Spleen (tissue), 11 donors: Measurements from ENCODE around the gene GMFB. TPM values are rescaled to one million over a fixed set of nuclear protein-coding genes. Genes with fewer than 3 reads are reported as not detected.

ENCODE experiments used
- DNase-seq: peaks from one replicate; pipeline ENCODE4 v3.0.0-alpha.2; 2020
- H3K27ac ChIP-seq, 8 donors: fragments of 200-600 bp; sonication (generic) in 7 of 8; 1 replicate in 4 of 8; 2 replicates in 4 of 8; pipeline versions ENCODE4 v1.5.0 to v1.8.0; 2016 to 2021; ENCODE audit warnings: inconsistent platforms in 4 of 8, mild to moderate bottlenecking in 4 of 8, moderate library complexity in 1 of 8
- H3K27me3 ChIP-seq, 7 donors: fragments of 200-600 bp; sonication (generic) in 6 of 7; replicated peaks in 1 of 7; 1 replicate in 4 of 7; 2 replicates in 3 of 7; pipeline versions ENCODE4 v1.5.0 to v1.8.0; 2016 to 2021; ENCODE audit warnings: inconsistent platforms in 3 of 7, mild to moderate bottlenecking in 1 of 7
- H3K36me3 ChIP-seq, 6 donors: fragments of 200-600 bp; sonication (generic) in 5 of 6; 1 replicate in 4 of 6; 2 replicates in 2 of 6; pipeline versions ENCODE4 v1.5.0 to v1.8.0; 2016 to 2021; ENCODE audit warnings: inconsistent platforms in 2 of 6
- H3K4me1 ChIP-seq, 6 donors: fragments of 200-600 bp; sonication (generic) in 5 of 6; 1 replicate in 3 of 6; 2 replicates in 3 of 6; pipeline versions ENCODE4 v1.5.0 to v1.8.0; 2016 to 2021; ENCODE audit warnings: inconsistent platforms in 3 of 6
- H3K4me3 ChIP-seq, 8 donors: fragments of 200-600 bp; sonication (generic) in 7 of 8; 1 replicate in 4 of 8; 2 replicates in 4 of 8; pipeline versions ENCODE4 v1.5.0 to v1.8.0; 2016 to 2021; ENCODE audit warnings: inconsistent platforms in 4 of 8, mild to moderate bottlenecking in 4 of 8, moderate library complexity in 2 of 8
- H3K9me3 ChIP-seq, 8 donors: fragments of 200-600 bp; sonication (generic) in 7 of 8; 1 replicate in 4 of 8; 2 replicates in 4 of 8; pipeline versions ENCODE4 v1.5.0 to v1.8.0; 2016 to 2021; ENCODE audit warnings: inconsistent platforms in 4 of 8
- CTCF ChIP-seq, 11 experiments: fragments of 200-600 bp in 7 of 11; fragments of 450-650 bp in 4 of 11; sonication (generic) in 4 of 11; IDR thresholded peaks in 8 of 11; conservative IDR thresholded peaks in 3 of 11; 1 replicate in 7 of 11; 2 replicates in 4 of 11; pipeline versions ENCODE4 v1.4.0 to v1.8.0; 2016 to 2021; ENCODE audit warnings: antibody characterized with exemption in 11 of 11, inconsistent platforms in 4 of 11, mild to moderate bottlenecking in 1 of 11
- WGBS, 5 donors: extraction: QIAGEN DNeasy Blood & Tissue Kit in 3 of 5; methylation state at CpG; one replicate each; pipeline versions ENCODE4 v1.1.5 to v1.1.7; 2013 to 2018; 5-methylcytosine and 5-hydroxymethylcytosine counted together
- intact Hi-C: fragments of 100-400 bp; cut with DNase I; formaldehyde crosslinking; loops from one replicate; pipeline ENCODE4 v1.15.0; 2023; ENCODE audit warnings: low total_unique reads
- polyA plus RNA-seq, 3 donors: library from polyadenylated mRNA; stranded (reverse); fragments of 200-250 nt; gene quantifications; one replicate each; pipeline ENCODE4 v1.2.1, GENCODE V29; 2013
- total RNA-seq, 7 donors: library from RNA; depleted of rRNA in 3 of 7; stranded (reverse); fragments of >200 nt in 3 of 7; fragmentation: NEBNext Ultra II Directional in 4 of 7; extraction: Animal tissue kit (Norgen Biotek cat#: 25700) in 4 of 7; gene quantifications; one replicate each; pipeline versions ENCODE4 v1.1.0 to v1.2.1, GENCODE V29; 2016 to 2021
- donor health status: healthy with polysubstance abuse.
- donor health status: DM: no; HTN: no; CAD: no; lungs with moderate emphysema.
- donor health status: DM: no; HTN: no; CAD: no.
- donor health status: Bipolar disorder and iron deficiency.
- donor health status: healthy.
- donor health status: DM: no; HTN: no; CAD: no.
- donor health status: DM: yes; HTN: yes; CAD: no.

GMFB gene
- total and polyA plus RNA-seq, 10 donors: 10.3 to 54.6 (median 34.9) TPM

- 71 to 97% (median 91%) methylated on average over 2 of the region's 2 CpGs for WGBS, 5 donors
- DNase-seq: no peak
- no peak for TF ChIP-seq CTCF (IDR thresholded peaks at IDR 0.05 in 8 of 11, conservative IDR thresholded peaks at IDR 0.05 in 3 of 11)
- Histone ChIP-seq H3K27me3 (no peaks in the 10 kb centered on the region), H3K4me1 (no peaks in the 10 kb centered on the region), H3K4me3 (no peak overlapping the region), H3K27ac (no peak overlapping the region), H3K9me3 (no peaks in the 10 kb centered on the region), H3K36me3 (peaks cover 3 to 82% (median 43%) of the 10 kb centered on the region in 6 donors)
- intact Hi-C loops: no loop called here
These were observed 63.7 kb downstream of the GMFB start for GRCh38 chr14:54425068-54425467.

Other genes starting within 250 kb of the GMFB start
- gene CDKN3, start 92.0 kb downstream of the GMFB start, total RNA-seq: 10 to 100 TPM in 1 of 7 donors, 1 to 10 TPM in 6; 1.7 to 13.8 (median 5.4) TPM
- gene CDKN3, start 92.0 kb downstream of the GMFB start, polyA plus RNA-seq: 10 to 100 TPM in 1 of 3 donors, 1 to 10 TPM in 2; 3.8 to 21.3 (median 5.0) TPM
- gene CNIH1, start 47.6 kb downstream of the GMFB start, total RNA-seq: 100 to 1,000 TPM in 1 of 7 donors, 10 to 100 TPM in 6; 40.7 to 105 (median 48.1) TPM
- 10 to 100 TPM; 35.0 to 65.8 (median 43.7) TPM for gene CNIH1, start 47.6 kb downstream of the GMFB start, polyA plus RNA-seq
- gene CGRRF1, start 20.9 kb upstream of the GMFB start, total RNA-seq: 10 to 100 TPM; 11.3 to 19.4 (median 16.3) TPM
- 10 to 100 TPM; 13.3 to 19.8 (median 19.5) TPM for gene CGRRF1, start 20.9 kb upstream of the GMFB start, polyA plus RNA-seq
- gene SAMD4A, start 78.1 kb upstream of the GMFB start, total RNA-seq: 10 to 100 TPM; 15.5 to 31.0 (median 24.5) TPM
- gene SAMD4A, start 78.1 kb upstream of the GMFB start, polyA plus RNA-seq: 1 to 10 TPM; 2.3 to 7.7 (median 3.3) TPM